Measurements from ENCODE around the gene ZNF605. TPM values are rescaled to one million over a fixed set of nuclear protein-coding genes. Genes with fewer than 3 reads are reported as not detected.
"Not testable (repeated sequence)": the region's sequence is repeated elsewhere in the genome, so short reads cannot be mapped to it uniquely, and the experiment has no call there.

The ZNF605 gene
- total RNA-seq, 1 experiment from 2014 or later = 7.1 TPM

GRCh38 chr12:132950844-132951535, 5.1 kb downstream of the ZNF605 start:
- in situ Hi-C loops (cut with HindIII; ENCODE audit: low sequenced_read_pairs) = no loop called here
- no peak for DNase-seq (ENCODE audit: low spot score)

- in situ Hi-C loops (cut with HindIII; ENCODE audit: low sequenced_read_pairs) = no loop called here
- no peak for DNase-seq (ENCODE audit: low spot score)
Observed at GRCh38 chr12:132949936-132950837, 5.9 kb downstream of the ZNF605 start.

GRCh38 chr12:132948146-132949066, 7.7 kb downstream of the ZNF605 start:
- no peak for DNase-seq (ENCODE audit: low spot score)
- in situ Hi-C loops (cut with HindIII; ENCODE audit: low sequenced_read_pairs) = no loop called here

- in situ Hi-C loops (cut with HindIII; ENCODE audit: low sequenced_read_pairs) = no loop called here
- DNase-seq (ENCODE audit: low spot score) = no peak
Observed at GRCh38 chr12:132946246-132946820, 9.8 kb downstream of the ZNF605 start.

GRCh38 chr12:132945806-132946205, 10.3 kb downstream of the ZNF605 start:
- no peak for DNase-seq (ENCODE audit: low spot score)
- in situ Hi-C loops (cut with HindIII; ENCODE audit: low sequenced_read_pairs) = no loop called here

GRCh38 chr12:132942611-132943010, 13.5 kb downstream of the ZNF605 start:
- DNase-seq (ENCODE audit: low spot score) = no peak
- in situ Hi-C loops (cut with HindIII; ENCODE audit: low sequenced_read_pairs) = no loop called here

GRCh38 chr12:132941336-132941954, 14.7 kb downstream of the ZNF605 start:
- no peak for DNase-seq (ENCODE audit: low spot score)
- in situ Hi-C loops (cut with HindIII; ENCODE audit: low sequenced_read_pairs) = no loop called here

- in situ Hi-C loops (cut with HindIII; ENCODE audit: low sequenced_read_pairs) = no loop called here
- DNase-seq (ENCODE audit: low spot score) = no peak
Observed at GRCh38 chr12:132940071-132940719, 15.9 kb downstream of the ZNF605 start.

GRCh38 chr12:132938807-132939206, 17.3 kb downstream of the ZNF605 start:
- in situ Hi-C loops (cut with HindIII; ENCODE audit: low sequenced_read_pairs); DNase-seq (ENCODE audit: low spot score): not testable (repeated sequence)

GRCh38 chr12:132937476-132937875, 18.6 kb downstream of the ZNF605 start:
- in situ Hi-C loops (cut with HindIII; ENCODE audit: low sequenced_read_pairs) = no loop called here
- no peak for DNase-seq (ENCODE audit: low spot score)

- in situ Hi-C loops (cut with HindIII; ENCODE audit: low sequenced_read_pairs); DNase-seq (ENCODE audit: low spot score): not testable (repeated sequence)
Observed at GRCh38 chr12:132936921-132937320, 19.2 kb downstream of the ZNF605 start.

- in situ Hi-C loops (cut with HindIII; ENCODE audit: low sequenced_read_pairs) = no loop called here
- no peak for DNase-seq (ENCODE audit: low spot score)
Observed at GRCh38 chr12:132936163-132936562, 19.9 kb downstream of the ZNF605 start.

GRCh38 chr12:132926415-132926833, 29.7 kb downstream of the ZNF605 start:
- in situ Hi-C loops (cut with HindIII; ENCODE audit: low sequenced_read_pairs) = no loop called here
- DNase-seq (ENCODE audit: low spot score) = no peak

GRCh38 chr12:132925597-132926414, 30.3 kb downstream of the ZNF605 start:
- in situ Hi-C loops (cut with HindIII; ENCODE audit: low sequenced_read_pairs) = no loop called here
- DNase-seq (ENCODE audit: low spot score) = no peak

- no peak for DNase-seq (ENCODE audit: low spot score)
- in situ Hi-C loops (cut with HindIII; ENCODE audit: low sequenced_read_pairs) = no loop called here
Observed at GRCh38 chr12:132924356-132924755, 31.8 kb downstream of the ZNF605 start.

- in situ Hi-C loops (cut with HindIII; ENCODE audit: low sequenced_read_pairs) = no loop called here
Observed at GRCh38 chr12:132923356-132923909, 32.7 kb downstream of the ZNF605 start.

GRCh38 chr12:132922676-132923075, 33.4 kb downstream of the ZNF605 start:
- DNase-seq (ENCODE audit: low spot score) = no peak
- in situ Hi-C loops (cut with HindIII; ENCODE audit: low sequenced_read_pairs) = no loop called here

More at GRCh38 chr12:132923356-132923909, 32.7 kb downstream of the ZNF605 start:
- no peak for DNase-seq (ENCODE audit: low spot score)

Measured in G401 (cell line).